OCI-LY3 (cell line): ENCODE results near the gene ADARB1.

Experiments
- H2AFZ ChIP-seq: fragments of 200-600, 300-600 bp; shearing (Covaris generic); 2 replicates; pipeline ENCODE4 v1.6.0; 2014; ENCODE audit warnings: antibody characterized with exemption, low read depth, low read length
- H3K27ac ChIP-seq: fragments of 200-600, 300-600 bp; sonication (generic); 2 replicates; pipeline ENCODE4 v1.5.1; 2014; ENCODE audit warnings: mild to moderate bottlenecking, low read length, moderate library complexity, mixed read lengths
- H3K27me3 ChIP-seq: fragments of 200-600, 300-600 bp; sonication (generic); 2 replicates; pipeline ENCODE4 v1.6.1; 2014; ENCODE audit warnings: low read depth, low read length, mixed read lengths
- H3K36me3 ChIP-seq: fragments of 200-600, 300-600 bp; sonication (generic); replicated peaks from 2 replicates; pipeline ENCODE3; 2014; ENCODE audit warnings: low read depth, low read length, mixed read lengths
- H3K4me1 ChIP-seq: fragments of 300-600, 200-600 bp; sonication (generic); 2 replicates; pipeline ENCODE4 v1.6.1; 2014; ENCODE audit warnings: low read length, mixed read lengths
- H3K4me2 ChIP-seq: fragments of 200-600, 300-600 bp; sonication (generic); 2 replicates; pipeline ENCODE4 v1.6.1; 2014; ENCODE audit warnings: low read length, mixed read lengths
- H3K4me3 ChIP-seq: fragments of 300-600, 200-600 bp; sonication (generic); 2 replicates; pipeline ENCODE4 v1.5.1; 2014; ENCODE audit warnings: antibody characterized with exemption, mild to moderate bottlenecking, low read length, moderate library complexity
- H3K79me2 ChIP-seq: fragments of 300-600, 200-600 bp; shearing (Covaris generic); 2 replicates; pipeline ENCODE4 v1.6.1; 2014; ENCODE audit warnings: mild to moderate bottlenecking, low read length, mixed read lengths
- H3K9ac ChIP-seq: fragments of 300-600, 200-600 bp; shearing (Covaris generic); 2 replicates; pipeline ENCODE4 v1.6.0; 2014; ENCODE audit warnings: mild to moderate bottlenecking, low read length, moderate library complexity
- H3K9me3 ChIP-seq: fragments of 200-600, 300-600 bp; shearing (Covaris generic); 2 replicates; pipeline ENCODE4 v1.6.1; 2014; ENCODE audit warnings: low read length, mixed read lengths; ENCODE audit not compliant: insufficient read depth
- H4K20me1 ChIP-seq: fragments of 200-600, 300-600 bp; sonication (generic); 2 replicates; pipeline ENCODE4 v1.6.1; 2016; ENCODE audit warnings: low read length, mixed read lengths; ENCODE audit not compliant: insufficient read depth
- CTCF ChIP-seq: fragments of 200-600, 300-600 bp; sonication (generic); IDR thresholded peaks from 2 replicates; pipeline ENCODE4 v1.5.1; 2014; ENCODE audit warnings: antibody characterized with exemption, low read length, low read depth
- EZH2phosphoT487 ChIP-seq: fragments of 200-600 bp; shearing (Covaris generic); IDR thresholded peaks from 2 replicates; pipeline ENCODE4 v1.6.1; 2018; ENCODE audit warnings: antibody characterized with exemption, mixed run types, low read depth

Gene ADARB1

GRCh38 chr21:45183852-45184251 lies 109.5 kb downstream of the ADARB1 start:
- no peak overlapping the region for H3K4me2 ChIP-seq
- H3K27ac ChIP-seq: no peak overlapping the region
- no peaks in the 10 kb centered on the region for H3K36me3 ChIP-seq
- peaks cover 4% of the 10 kb centered on the region; the same call in 1 of the 2 replicates for H3K9me3 ChIP-seq
- no peak overlapping the region for H2AFZ ChIP-seq
- TF ChIP-seq CTCF: no peak
- TF ChIP-seq EZH2phosphoT487: no peak
- H3K79me2 ChIP-seq: no peaks in the 10 kb centered on the region
- no peak overlapping the region for H3K9ac ChIP-seq
- no peaks in the 10 kb centered on the region for H3K27me3 ChIP-seq
- H3K4me1 ChIP-seq: no peaks in the 10 kb centered on the region
- H3K4me3 ChIP-seq: no peak overlapping the region
- H4K20me1 ChIP-seq: no peaks in the 10 kb centered on the region

- Histone ChIP-seq H3K27ac (no peak overlapping the region), H3K36me3 (no peaks in the 10 kb centered on the region)
Measured at GRCh38 chr21:45184869-45185268, 110.5 kb downstream of the ADARB1 start.

GRCh38 chr21:45186709-45187108 lies 112.3 kb downstream of the ADARB1 start:
- no peak overlapping the region for H3K4me3 ChIP-seq
- H3K9me3 ChIP-seq: peaks cover 4% of the 10 kb centered on the region; the same call in 1 of the 2 replicates
- no peaks in the 10 kb centered on the region for H3K27me3 ChIP-seq
- H3K36me3 ChIP-seq: no peaks in the 10 kb centered on the region
- no peak overlapping the region for H3K4me2 ChIP-seq
- no peaks in the 10 kb centered on the region for H4K20me1 ChIP-seq
- no peak overlapping the region for H2AFZ ChIP-seq
- no peak overlapping the region for H3K27ac ChIP-seq
- no peak overlapping the region for H3K9ac ChIP-seq
- TF ChIP-seq CTCF (no peak), EZH2phosphoT487 (no peak)
- H3K79me2 ChIP-seq: no peaks in the 10 kb centered on the region
- H3K4me1 ChIP-seq: no peaks in the 10 kb centered on the region

More at GRCh38 chr21:45184869-45185268, 110.5 kb downstream of the ADARB1 start:
- no peak for TF ChIP-seq CTCF
- Histone ChIP-seq H4K20me1 (no peaks in the 10 kb centered on the region), H3K4me1 (no peaks in the 10 kb centered on the region), H2AFZ (no peak overlapping the region), H3K79me2 (no peaks in the 10 kb centered on the region), H3K9me3 (peaks cover 4% of the 10 kb centered on the region; the same call in 1 of the 2 replicates), H3K9ac (no peak overlapping the region), H3K4me2 (no peak overlapping the region), H3K27me3 (no peaks in the 10 kb centered on the region), H3K4me3 (no peak overlapping the region)

GRCh38 chr21:45187646-45188045 lies 113.3 kb downstream of the ADARB1 start:
- Histone ChIP-seq H3K36me3 (no peaks in the 10 kb centered on the region), H3K27me3 (no peaks in the 10 kb centered on the region), H3K9me3 (peaks cover 4% of the 10 kb centered on the region; the same call in 1 of the 2 replicates), H3K9ac (no peak overlapping the region), H3K79me2 (no peaks in the 10 kb centered on the region), H3K4me2 (no peak overlapping the region), H2AFZ (no peak overlapping the region), H3K4me1 (no peaks in the 10 kb centered on the region), H3K27ac (no peak overlapping the region), H4K20me1 (no peaks in the 10 kb centered on the region), H3K4me3 (no peak overlapping the region)
- TF ChIP-seq EZH2phosphoT487: no peak
- no peak for TF ChIP-seq CTCF
